ENCODE data around the gene JPT2. TPM values are rescaled to one million over a fixed set of nuclear protein-coding genes. Genes with fewer than 3 reads are reported as not detected.

Gene JPT2, protein sequence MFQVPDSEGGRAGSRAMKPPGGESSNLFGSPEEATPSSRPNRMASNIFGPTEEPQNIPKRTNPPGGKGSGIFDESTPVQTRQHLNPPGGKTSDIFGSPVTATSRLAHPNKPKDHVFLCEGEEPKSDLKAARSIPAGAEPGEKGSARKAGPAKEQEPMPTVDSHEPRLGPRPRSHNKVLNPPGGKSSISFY
- total RNA-seq: 95.0 and 98.0 TPM in 2 replicates

DNA sequence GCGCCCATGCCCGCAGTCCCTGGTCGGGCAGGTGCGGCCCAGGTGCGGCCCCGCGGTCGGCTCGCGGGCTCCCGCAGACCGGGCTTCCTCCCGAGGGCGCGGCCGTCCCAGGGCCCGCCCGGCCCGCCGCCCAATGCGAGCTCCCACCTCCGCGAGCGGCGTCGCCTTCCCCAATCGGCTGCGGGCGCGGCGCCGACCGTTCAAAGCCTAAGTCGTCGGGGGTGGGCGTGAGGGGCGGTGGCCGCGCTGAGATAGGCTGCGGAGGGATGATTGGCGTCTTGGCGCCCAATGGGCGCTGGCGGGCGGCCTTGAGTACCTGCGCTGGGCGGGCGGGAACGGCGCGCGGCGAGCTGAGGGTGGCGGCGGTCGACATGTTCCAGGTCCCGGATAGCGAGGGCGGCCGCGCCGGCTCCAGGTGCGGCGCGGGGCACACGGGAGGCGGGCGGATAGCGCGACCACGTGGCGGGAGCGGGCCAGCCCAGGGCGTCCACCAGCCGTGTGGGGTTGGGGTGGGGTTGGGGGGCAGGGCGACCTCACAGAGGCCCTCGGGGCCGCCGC is at the start of gene JPT2:
Gene JPT2 (plus strand): TSS at position 338 of the 558 bp plus-strand sequence. CDS start 34 bp downstream, at position 372.
- Mint-ChIP-seq H3K27me3 (ENCODE audit: low read depth) (no peaks in the 10 kb centered on the region), H3K36me3 (ENCODE audit: low read depth) (peaks cover 48% of the 10 kb centered on the region), H3K27ac (peak within 1 kb of the TSS; percentile 77), H3K4me3 (ENCODE audit: low read depth) (peak within 1 kb of the TSS; percentile 92), H3K4me1 (ENCODE audit: low read depth) (peaks cover 20% of the 10 kb centered on the region), H3K9me3 (no peaks in the 10 kb centered on the region)
- intact Hi-C loops (cut with micrococcal nuclease): loop anchor here (1.0 to 2.0 kb wide), 2 partner anchors 28 to 65 kb away; partner anchors contain the start of genes CRAMP1, IFT140 and MAPK8IP3
- peak; percentile 95 for DNase-seq (ENCODE audit: low spot score)

DNA sequence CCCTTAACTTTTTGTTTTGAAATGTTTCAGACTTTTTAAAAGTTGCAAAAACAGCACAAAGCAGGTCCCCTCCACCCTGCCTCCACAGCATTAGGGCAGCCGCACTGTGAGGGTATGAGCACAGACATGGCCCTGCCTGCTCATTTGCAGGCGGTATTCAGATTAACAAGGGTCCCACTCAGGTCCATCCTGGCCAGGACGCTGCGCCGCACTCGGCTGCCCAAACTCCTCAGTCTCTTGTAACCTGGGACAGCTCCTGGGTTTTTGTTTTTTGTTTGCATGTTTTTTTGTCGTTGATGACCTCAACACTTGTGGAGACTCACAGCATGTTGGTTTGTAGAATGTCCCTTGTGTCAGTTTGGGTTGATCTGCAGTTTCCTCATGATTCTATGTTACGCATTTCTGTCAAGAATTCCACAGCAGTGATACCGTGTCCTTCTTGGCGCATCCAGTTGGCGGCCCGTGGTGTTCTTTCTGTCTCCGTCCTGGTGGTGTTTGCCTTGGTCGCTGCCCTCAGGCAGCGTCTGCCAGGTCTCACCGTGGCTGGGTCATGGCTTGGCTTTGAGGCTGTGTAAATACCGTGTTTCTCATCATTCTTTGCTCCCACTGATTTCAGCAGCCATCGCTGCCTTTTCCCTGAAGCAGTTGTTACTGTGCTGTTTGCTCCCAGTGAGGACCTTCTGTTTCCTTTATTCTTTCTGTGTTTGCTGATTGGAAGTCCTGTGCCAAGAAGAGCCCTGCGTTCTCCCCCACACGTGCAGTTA is 47.4 kb upstream of the JPT2 start:
- no peaks in the 10 kb centered on the region for H3K9me3 Mint-ChIP-seq
- no peak for DNase-seq (ENCODE audit: low spot score)
- no peak overlapping the region for H3K4me3 Mint-ChIP-seq (ENCODE audit: low read depth)
- H3K4me1 Mint-ChIP-seq (ENCODE audit: low read depth): peaks cover 4% of the 10 kb centered on the region
- H3K36me3 Mint-ChIP-seq (ENCODE audit: low read depth): peaks cover 59% of the 10 kb centered on the region
- no peak overlapping the region for H3K27ac Mint-ChIP-seq
- H3K27me3 Mint-ChIP-seq (ENCODE audit: low read depth): no peaks in the 10 kb centered on the region
- intact Hi-C loops (cut with micrococcal nuclease): no loop called here

DNA sequence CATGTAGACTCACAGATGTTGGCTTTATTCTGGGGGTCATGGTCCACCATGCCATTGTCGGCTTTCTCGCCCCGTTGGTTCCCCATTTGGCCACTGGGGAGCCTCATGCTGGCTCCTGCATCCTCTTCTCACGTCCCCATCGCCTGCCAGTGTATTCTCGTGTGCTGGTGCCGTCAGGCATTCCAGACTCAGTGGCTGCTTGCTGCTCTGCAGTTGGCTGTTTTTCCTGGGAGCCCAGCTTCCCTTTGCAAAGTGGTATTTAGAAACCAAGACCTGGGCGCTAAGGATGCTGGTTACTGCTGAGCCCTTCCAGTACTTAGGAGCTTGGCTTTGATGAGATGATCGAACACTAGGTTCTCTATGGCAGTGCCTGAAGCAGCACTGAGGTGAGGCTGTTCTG is 46.8 kb upstream of the JPT2 start:
- Mint-ChIP-seq H3K36me3 (ENCODE audit: low read depth) (peaks cover 56% of the 10 kb centered on the region), H3K4me1 (ENCODE audit: low read depth) (peaks cover 4% of the 10 kb centered on the region), H3K27me3 (ENCODE audit: low read depth) (no peaks in the 10 kb centered on the region), H3K4me3 (ENCODE audit: low read depth) (no peak overlapping the region), H3K27ac (no peak overlapping the region), H3K9me3 (no peaks in the 10 kb centered on the region)
- intact Hi-C loops (cut with micrococcal nuclease): no loop called here
- DNase-seq (ENCODE audit: low spot score): no peak

DNA sequence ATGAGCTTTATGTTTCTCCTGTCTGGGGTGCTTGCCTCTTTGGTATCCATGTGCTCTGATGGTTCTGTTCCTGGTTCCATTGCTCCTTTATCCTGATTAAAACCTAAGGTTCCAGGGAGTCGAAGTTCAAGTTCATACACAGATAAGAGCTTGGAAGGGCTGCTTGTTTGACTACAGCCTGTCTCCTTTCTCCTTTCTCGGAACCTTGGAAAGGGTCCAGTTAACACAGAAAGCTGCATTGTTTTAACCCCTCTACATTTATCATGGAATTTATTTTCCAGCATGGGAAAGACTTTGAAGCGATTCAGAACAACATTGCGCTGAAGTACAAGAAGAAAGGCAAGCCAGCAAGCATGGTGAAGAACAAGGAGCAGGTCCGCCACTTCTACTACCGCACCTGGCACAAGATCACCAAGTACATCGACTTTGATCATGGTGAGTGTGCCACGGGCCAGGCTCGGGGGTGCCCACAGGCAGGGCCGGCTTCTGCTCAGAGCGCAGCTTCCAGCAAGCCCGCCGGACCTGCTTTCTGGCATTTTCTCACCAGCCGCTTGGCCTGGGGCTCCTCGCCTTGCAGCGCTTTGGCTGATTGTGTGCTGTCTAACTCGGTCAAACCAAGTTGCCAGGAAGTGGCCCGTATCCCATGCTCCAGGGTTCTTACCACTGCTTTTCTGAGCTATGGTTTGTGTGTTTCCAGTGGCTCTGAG is 46.0 kb upstream of the JPT2 start:
- peaks cover 47% of the 10 kb centered on the region for H3K36me3 Mint-ChIP-seq (ENCODE audit: low read depth)
- no peak overlapping the region for H3K4me3 Mint-ChIP-seq (ENCODE audit: low read depth)
- intact Hi-C loops (cut with micrococcal nuclease): no loop called here
- peaks cover 4% of the 10 kb centered on the region for H3K4me1 Mint-ChIP-seq (ENCODE audit: low read depth)
- DNase-seq (ENCODE audit: low spot score): no peak
- H3K27me3 Mint-ChIP-seq (ENCODE audit: low read depth): no peaks in the 10 kb centered on the region
- H3K9me3 Mint-ChIP-seq: no peaks in the 10 kb centered on the region
- no peak overlapping the region for H3K27ac Mint-ChIP-seq

DNA sequence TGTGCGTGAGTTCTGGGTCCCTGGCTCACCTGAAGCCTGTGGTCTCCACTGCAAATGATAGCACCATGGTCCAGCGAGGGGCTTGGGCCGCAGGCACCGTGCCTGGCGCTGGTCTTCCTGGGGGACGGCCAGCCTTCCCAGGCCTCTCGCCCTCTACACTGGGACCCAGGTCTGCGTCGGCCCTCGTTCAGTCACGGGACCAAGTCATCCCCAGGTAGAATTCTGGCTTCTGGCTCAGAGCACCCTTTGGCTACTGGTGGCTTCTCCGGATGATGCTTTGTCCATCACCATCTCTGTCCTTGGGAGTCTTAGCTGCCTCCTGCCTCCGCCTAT is 45.5 kb upstream of the JPT2 start:
- Mint-ChIP-seq H3K27ac (no peak overlapping the region), H3K27me3 (ENCODE audit: low read depth) (no peaks in the 10 kb centered on the region), H3K4me3 (ENCODE audit: low read depth) (no peak overlapping the region), H3K36me3 (ENCODE audit: low read depth) (peaks cover 43% of the 10 kb centered on the region), H3K4me1 (ENCODE audit: low read depth) (peaks cover 4% of the 10 kb centered on the region), H3K9me3 (no peaks in the 10 kb centered on the region)
- DNase-seq (ENCODE audit: low spot score): no peak
- intact Hi-C loops (cut with micrococcal nuclease): no loop called here

DNA sequence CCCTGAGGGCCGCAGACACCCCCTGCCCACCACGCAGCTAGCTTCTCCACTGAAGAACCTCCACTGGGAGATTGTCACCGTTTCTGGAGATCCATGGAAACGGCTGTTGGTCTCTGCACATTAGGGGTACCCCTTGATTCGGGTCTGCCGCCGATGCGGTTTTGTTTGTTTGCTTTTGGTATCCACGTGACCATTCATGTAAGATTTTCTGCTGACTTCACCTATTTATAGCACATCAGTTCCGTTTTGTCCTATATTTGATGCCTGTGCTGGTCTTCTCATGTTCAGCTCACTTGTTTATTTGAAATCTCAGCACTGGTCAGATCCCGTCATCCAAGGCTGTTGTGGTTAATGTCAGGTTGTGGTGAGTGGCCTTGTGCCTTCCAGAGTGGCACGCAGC is 44.8 kb upstream of the JPT2 start:
- H3K9me3 Mint-ChIP-seq: no peaks in the 10 kb centered on the region
- H3K27me3 Mint-ChIP-seq (ENCODE audit: low read depth): no peaks in the 10 kb centered on the region
- H3K27ac Mint-ChIP-seq: no peak overlapping the region
- DNase-seq (ENCODE audit: low spot score): no peak
- H3K36me3 Mint-ChIP-seq (ENCODE audit: low read depth): peaks cover 43% of the 10 kb centered on the region
- H3K4me1 Mint-ChIP-seq (ENCODE audit: low read depth): peaks cover 4% of the 10 kb centered on the region
- intact Hi-C loops (cut with micrococcal nuclease): no loop called here
- H3K4me3 Mint-ChIP-seq (ENCODE audit: low read depth): no peak overlapping the region

DNA sequence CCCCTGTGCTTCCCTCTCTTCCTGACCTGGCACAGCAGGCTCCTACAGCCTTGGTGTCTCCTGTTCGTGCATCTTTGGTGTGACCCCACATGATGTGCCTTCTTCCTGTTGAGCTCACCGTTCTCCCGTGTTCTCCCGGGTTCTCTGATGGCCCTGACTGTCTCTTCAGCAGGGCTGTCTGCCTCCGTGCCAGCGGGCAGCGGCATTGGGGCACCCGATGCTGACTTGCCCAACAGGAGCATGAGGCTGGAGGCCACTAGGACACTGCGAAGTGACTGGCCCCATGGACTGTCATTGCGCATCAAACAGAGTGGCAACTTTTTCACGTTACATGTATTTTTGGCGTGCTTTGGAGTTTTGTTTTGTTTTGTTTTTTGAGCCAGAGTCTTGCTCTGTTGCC is 43.5 kb upstream of the JPT2 start:
- H3K27me3 Mint-ChIP-seq (ENCODE audit: low read depth): no peaks in the 10 kb centered on the region
- no peak overlapping the region for H3K27ac Mint-ChIP-seq
- no peak overlapping the region for H3K4me3 Mint-ChIP-seq (ENCODE audit: low read depth)
- no peaks in the 10 kb centered on the region for H3K9me3 Mint-ChIP-seq
- no peak for DNase-seq (ENCODE audit: low spot score)
- H3K36me3 Mint-ChIP-seq (ENCODE audit: low read depth): peaks cover 45% of the 10 kb centered on the region
- intact Hi-C loops (cut with micrococcal nuclease): no loop called here
- no peaks in the 10 kb centered on the region for H3K4me1 Mint-ChIP-seq (ENCODE audit: low read depth)

DNA sequence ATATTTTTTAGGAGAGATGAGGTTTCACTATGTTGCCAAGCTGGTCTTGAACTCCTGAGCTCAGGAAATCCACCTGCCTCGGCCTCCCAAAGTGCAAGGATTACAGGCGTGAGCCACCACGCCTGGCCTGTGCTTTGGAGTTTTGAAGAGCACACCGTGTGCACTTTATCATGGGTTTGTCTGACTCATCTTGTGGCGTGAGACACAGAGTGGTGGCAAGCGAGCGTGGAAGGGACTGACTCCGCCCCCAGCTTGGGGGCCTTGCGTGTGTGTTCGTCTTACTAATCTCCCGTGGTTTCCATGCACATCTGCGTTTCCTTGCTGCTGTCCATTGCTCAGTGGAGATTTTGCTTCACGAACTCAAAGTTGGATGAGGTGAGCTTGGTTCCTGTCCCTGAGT is 43.0 kb upstream of the JPT2 start:
- intact Hi-C loops (cut with micrococcal nuclease): no loop called here
- H3K4me3 Mint-ChIP-seq (ENCODE audit: low read depth): no peak overlapping the region
- no peak for DNase-seq (ENCODE audit: low spot score)
- no peaks in the 10 kb centered on the region for H3K9me3 Mint-ChIP-seq
- no peaks in the 10 kb centered on the region for H3K4me1 Mint-ChIP-seq (ENCODE audit: low read depth)
- H3K27me3 Mint-ChIP-seq (ENCODE audit: low read depth): no peaks in the 10 kb centered on the region
- H3K36me3 Mint-ChIP-seq (ENCODE audit: low read depth): peaks cover 45% of the 10 kb centered on the region
- no peak overlapping the region for H3K27ac Mint-ChIP-seq

DNA sequence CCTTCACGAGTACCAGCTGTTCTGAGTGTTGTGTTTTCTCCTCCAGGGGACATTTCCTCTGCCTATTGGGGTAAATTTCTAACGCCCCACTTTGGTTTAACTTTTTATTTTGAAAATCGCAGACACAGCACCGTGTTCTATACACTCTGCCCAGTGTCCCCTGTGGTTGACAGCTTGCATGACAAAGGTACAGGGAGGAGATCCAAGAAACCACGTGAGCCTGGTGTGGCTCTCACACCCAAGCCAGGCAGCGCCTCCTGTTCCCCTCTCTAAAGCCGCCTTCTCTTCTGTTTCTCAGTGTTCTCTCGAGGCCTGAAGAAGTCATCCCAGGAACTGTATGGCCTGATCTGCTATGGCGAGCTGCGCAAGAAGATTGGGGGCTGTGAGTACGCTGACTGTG is 40.6 kb upstream of the JPT2 start:
- Mint-ChIP-seq H3K4me3 (ENCODE audit: low read depth) (no peak overlapping the region), H3K27me3 (ENCODE audit: low read depth) (no peaks in the 10 kb centered on the region), H3K4me1 (ENCODE audit: low read depth) (no peaks in the 10 kb centered on the region), H3K27ac (no peak overlapping the region), H3K9me3 (no peaks in the 10 kb centered on the region), H3K36me3 (ENCODE audit: low read depth) (peaks cover 57% of the 10 kb centered on the region)
- intact Hi-C loops (cut with micrococcal nuclease): no loop called here
- no peak for DNase-seq (ENCODE audit: low spot score)

DNA sequence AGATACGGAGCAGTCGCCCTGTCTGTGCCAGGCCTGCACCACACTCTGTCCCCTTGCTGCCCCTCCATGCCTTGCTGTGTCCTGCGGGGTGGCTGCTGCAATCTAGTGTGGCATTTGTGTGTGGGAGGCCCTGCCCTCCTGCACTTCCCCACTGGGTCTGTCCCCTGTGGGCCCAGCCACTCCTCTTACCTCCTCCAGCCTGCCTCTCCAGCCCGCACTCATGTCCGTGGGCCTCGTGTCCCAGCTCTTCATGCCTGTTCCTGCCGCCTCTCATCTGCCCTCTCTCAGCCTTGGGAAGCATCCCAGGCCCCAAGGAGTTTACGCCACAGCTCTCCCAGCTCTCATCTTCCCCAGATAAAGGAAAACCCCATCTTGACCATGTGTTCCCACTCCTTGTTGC is 39.3 kb upstream of the JPT2 start:
- intact Hi-C loops (cut with micrococcal nuclease): no loop called here
- no peaks in the 10 kb centered on the region for H3K4me1 Mint-ChIP-seq (ENCODE audit: low read depth)
- H3K27me3 Mint-ChIP-seq (ENCODE audit: low read depth): no peaks in the 10 kb centered on the region
- no peaks in the 10 kb centered on the region for H3K9me3 Mint-ChIP-seq
- H3K36me3 Mint-ChIP-seq (ENCODE audit: low read depth): peaks cover 56% of the 10 kb centered on the region
- no peak for DNase-seq (ENCODE audit: low spot score)
- H3K4me3 Mint-ChIP-seq (ENCODE audit: low read depth): no peak overlapping the region
- H3K27ac Mint-ChIP-seq: no peak overlapping the region

DNA sequence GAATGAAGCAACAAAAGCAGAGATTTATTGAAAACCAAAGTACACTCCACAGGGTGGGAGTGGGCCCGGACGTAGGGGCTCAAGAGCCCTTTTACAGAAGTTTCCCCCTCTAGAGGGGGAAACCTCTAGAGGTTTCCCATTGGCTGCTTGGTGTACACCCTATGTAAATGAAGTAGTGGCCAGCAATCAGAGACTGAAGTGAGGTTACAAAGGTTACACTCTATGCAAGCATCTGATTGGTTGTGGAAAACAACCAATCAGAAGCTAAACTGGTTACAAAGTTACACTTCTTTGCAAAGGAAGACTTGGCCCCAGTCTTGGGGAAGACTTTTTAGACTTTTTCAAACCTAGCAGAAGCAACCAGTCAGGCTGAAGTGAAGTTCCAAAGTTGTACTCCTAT is 38.8 kb upstream of the JPT2 start:
- no peak overlapping the region for H3K27ac Mint-ChIP-seq
- intact Hi-C loops (cut with micrococcal nuclease): no loop called here
- H3K27me3 Mint-ChIP-seq (ENCODE audit: low read depth): no peaks in the 10 kb centered on the region
- H3K9me3 Mint-ChIP-seq: no peaks in the 10 kb centered on the region
- H3K4me3 Mint-ChIP-seq (ENCODE audit: low read depth): no peak overlapping the region
- no peaks in the 10 kb centered on the region for H3K4me1 Mint-ChIP-seq (ENCODE audit: low read depth)
- DNase-seq (ENCODE audit: low spot score): no peak
- peaks cover 56% of the 10 kb centered on the region for H3K36me3 Mint-ChIP-seq (ENCODE audit: low read depth)

DNA sequence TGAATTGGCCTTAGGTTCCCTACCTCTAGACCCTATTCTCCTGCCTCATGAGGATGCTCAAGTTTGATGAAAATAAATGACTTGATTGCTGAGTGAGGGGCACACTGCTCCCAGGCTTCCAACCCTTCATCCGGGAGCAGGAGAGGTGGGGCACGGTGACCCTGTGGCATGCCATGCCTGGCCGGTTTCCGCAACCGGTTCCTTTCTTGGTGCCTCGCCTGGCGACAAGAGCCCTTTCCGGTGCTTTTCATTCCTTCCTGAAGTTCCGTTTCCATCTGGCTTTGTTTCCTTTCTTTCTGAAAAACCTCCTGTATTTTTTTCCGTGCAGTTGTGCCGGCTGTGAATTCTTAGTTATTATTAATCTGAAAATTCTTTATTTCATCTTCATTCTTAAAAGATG is 38.2 kb upstream of the JPT2 start:
- no peaks in the 10 kb centered on the region for H3K27me3 Mint-ChIP-seq (ENCODE audit: low read depth)
- no peak overlapping the region for H3K27ac Mint-ChIP-seq
- H3K9me3 Mint-ChIP-seq: no peaks in the 10 kb centered on the region
- intact Hi-C loops (cut with micrococcal nuclease): no loop called here
- peaks cover 55% of the 10 kb centered on the region for H3K36me3 Mint-ChIP-seq (ENCODE audit: low read depth)
- no peak overlapping the region for H3K4me3 Mint-ChIP-seq (ENCODE audit: low read depth)
- no peak for DNase-seq (ENCODE audit: low spot score)
- H3K4me1 Mint-ChIP-seq (ENCODE audit: low read depth): no peaks in the 10 kb centered on the region

Measured in activated T-helper 2 cell treated with anti-CD3 and anti-CD28 coated beads, Interferon-gamma antibody, Interleukin-2, Interleukin-4, amounts not matched to agents 10 μg/mL and 5 μg/mL and 100 μg/mL, durations not matched to agents 14 hours and 24 hours and 36 hours (primary cell).